Hypothalamus (tissue), 51 donors: ENCODE data around the gene TMEM171.
A peak's percentile ranks its signal among the peaks of the same experiment; 100 is the strongest.

Experiments
- DNase-seq, 51 donors: peaks; one replicate each; lab custom pipeline; 2025; lab: John Stamatoyannopoulos, UW

The TMEM171 gene, protein sequence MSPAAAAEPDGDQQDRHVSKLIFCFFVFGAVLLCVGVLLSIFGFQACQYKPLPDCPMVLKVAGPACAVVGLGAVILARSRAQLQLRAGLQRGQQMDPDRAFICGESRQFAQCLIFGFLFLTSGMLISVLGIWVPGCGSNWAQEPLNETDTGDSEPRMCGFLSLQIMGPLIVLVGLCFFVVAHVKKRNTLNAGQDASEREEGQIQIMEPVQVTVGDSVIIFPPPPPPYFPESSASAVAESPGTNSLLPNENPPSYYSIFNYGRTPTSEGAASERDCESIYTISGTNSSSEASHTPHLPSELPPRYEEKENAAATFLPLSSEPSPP

DNA sequence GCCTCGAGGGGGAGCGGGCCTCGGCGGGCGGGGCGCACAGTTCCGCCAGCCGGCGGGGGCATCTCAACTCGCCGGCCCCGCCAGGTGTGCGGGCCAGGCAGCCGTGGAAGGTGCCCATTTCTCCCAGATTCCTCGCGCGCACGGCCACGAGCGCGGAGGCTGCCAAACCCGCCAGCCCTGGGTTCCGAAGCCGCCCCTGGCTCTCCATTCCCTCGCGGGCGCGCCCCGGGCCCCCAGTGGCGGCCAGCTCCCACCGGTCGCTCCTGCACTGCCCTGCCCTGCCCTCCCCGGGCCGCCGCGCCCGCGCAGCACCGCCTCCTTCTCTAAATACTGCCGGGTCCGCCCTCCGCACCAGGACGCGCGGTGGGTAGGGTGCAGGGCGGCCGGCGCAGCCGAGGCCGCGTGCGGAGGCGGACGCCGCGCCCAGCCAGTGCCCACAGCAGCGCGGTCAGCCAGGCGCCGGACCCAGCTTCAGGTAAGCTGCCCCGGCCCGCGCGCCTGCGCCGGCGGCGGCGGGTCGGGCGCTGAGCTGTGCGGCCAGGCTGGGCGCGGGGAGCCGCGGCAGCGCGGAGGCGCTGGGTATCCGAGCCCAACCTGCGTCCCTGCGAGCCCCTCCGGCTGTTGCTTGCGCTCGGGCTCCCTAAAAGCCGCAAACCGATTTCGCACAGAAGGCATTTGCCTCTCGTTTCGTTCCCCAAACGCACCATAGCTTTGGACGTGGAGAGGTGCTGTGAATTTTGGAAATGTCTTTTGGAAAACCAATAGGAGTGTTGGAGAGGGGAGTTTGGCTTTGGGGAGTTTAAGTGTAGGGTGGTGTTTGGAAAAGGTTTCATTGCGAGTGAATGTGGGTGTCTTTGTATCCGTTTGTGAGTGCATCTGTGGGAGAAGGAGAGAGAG, at the start of gene TMEM171:
TSS of gene TMEM171 (plus strand) at position 354 of the 897 bp plus-strand sequence. CDS start 2,799 bp downstream, outside the sequence.
- DNase-seq, result peak in 19 of 51 donors; percentile 5 to 57 (median 24)

DNA sequence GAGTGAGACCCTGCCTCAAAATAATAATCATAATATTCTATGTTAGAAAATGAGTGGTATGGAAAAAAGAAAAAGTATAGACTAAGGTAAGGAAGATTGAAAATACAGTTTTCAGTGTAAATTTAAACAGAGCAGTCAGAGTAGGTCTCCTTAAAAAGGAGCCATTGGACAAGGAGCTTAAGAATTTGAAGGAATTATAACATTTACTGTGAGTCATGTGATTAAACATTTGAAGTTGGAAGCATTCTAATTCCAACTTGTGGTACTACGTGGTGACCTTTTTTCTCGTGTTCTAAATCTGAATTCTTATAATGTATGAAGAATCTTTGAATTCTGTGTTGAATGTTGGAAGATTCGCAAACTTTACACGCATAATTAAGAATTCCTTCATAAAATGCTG, 39.3 kb upstream of the TMEM171 start:
- DNase-seq, result no peak

DNA sequence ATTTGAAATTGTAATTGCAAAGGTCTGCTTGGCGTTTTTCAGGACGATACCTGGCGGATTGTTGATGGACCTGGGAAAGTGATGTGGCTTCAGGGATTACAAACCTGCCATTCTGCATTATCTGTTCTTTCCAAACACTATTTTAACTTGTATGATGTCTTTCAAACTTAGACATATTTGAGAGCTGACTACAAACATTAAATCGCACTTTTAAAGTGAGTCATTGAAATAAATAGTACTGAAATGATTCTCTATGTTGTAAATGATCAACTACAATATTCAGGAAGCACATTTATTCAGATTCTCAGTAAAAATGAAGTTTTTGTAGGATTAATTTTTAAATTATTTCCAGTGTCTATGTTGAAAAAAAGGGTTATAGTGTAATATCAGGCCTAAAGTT, 32.3 kb upstream of the TMEM171 start:
- DNase-seq, result no peak

DNA sequence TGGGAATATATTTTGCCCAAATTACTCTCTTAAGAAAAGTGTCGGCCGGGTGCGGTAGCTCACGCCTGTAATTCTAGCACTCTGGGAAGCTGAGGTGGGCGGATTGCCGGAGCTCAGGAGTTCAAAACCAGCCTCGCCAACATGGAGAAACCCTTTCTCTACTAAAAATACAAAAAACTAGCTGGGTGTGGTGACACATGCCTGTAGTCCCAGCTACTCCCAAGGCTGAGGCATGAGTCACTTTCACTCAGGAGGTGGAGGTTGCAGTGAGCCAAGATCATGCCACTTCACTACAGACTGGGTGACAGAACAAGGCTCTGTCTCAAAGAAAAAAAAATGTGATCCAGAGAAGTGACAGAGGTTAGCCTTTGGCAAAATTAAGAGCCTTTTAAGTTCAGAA, 26.4 kb upstream of the TMEM171 start:
- DNase-seq, result no peak

DNA sequence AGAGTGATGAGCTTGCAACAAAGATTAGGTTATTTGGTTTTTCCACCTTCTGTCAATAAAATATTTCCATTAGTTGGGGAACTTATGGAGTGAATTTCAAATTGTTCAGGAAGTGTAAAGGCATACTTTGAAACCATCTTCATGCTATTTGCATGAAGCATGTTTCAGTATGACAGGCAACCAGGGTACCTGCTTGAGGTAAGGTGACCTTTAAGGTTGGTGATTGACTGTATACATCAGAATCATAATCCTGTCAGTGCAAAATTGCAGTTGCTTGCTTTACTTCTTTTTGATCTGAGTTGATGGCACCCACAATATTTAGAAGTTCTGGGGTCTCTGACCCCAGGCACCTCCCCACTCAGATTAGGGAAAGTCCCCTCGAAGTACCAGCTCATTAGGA, 26.0 kb upstream of the TMEM171 start:
- no peak for DNase-seq

DNA sequence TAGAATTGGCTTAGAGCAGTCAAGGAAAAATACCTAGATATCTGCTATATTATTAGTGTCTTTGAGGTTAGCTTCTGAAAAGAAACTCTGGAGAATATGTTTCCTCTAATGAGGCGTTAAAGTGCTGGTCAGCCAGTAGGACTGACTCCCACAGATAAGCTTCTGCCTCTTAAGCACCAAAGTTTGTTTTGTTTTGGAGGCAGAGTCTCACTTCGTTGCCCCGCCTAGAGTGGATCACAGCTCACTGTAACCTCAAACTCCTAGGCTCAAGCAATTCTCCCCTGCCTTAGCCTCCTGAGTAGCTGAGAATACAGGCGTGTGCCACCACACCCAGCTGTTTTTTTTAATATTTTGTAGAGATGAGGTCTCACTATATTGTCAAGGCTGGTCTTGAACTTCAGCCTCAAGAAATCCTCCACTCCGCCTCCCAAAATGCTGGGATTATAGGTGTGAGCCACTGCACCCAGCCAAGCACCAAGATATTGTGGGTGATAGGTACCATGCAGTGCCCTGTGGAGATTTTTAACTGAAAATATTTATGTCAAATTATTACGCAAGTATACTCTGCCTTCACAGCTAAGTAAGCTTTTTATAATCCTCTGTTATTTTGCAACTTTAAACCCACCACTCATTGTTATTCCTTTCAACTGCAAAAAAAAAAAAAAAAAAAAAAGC, 24.7 kb upstream of the TMEM171 start:
- DNase-seq, result no peak

DNA sequence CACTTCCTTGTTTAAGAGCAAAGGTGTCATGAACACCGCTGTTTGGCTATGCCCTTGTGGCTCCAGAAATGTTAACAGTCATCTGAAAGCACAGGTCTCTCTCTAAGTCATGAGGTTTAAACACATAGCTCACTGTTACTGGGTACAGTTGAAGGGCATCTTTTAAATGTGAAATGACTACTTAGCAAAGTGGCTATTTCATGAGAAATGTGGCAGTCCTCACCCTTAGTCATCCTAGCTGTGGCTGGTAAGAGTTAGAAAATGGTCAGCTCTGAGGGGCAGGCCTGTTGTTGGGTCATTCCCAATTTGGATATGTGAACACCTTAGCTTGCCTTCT, 24.2 kb upstream of the TMEM171 start:
- no peak for DNase-seq

DNA sequence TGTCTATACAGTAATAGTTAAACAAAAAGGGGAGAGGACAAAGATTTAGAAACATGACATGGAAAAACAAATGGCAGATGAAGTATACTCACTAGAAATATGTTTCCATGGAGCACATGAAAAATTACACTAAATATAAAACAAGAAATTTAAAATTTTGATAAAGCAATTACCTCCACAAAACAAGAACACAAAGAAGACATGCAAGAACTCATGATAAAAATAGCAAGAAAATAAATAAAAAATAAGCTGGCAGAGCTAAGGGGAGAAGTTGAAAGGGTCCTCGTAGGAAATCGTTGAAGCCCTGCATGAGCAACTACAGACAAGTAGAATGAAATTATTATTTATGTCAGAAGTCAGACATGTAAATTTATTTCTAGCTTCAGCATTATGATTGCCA, 22.6 kb upstream of the TMEM171 start:
- DNase-seq, result no peak

DNA sequence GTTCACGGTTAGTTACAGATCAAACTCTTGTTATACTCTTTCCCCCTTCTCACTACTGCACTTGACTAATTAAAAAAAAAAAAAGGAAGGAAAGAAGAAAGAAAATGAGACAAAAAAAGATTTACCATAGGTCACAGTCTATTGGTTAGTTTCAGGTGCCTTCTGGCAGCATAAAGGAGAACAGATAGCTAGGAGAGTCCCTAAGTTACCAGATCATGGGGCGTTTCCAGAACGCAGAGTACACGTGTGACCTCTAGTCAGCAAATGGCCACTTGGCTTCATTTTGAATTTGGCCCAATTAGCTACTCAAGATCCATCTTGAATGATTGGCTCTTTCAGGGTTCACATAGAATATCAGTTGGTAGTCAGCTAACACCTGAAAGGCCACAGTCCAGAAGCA, 20.3 kb upstream of the TMEM171 start:
- DNase-seq, result no peak

DNA sequence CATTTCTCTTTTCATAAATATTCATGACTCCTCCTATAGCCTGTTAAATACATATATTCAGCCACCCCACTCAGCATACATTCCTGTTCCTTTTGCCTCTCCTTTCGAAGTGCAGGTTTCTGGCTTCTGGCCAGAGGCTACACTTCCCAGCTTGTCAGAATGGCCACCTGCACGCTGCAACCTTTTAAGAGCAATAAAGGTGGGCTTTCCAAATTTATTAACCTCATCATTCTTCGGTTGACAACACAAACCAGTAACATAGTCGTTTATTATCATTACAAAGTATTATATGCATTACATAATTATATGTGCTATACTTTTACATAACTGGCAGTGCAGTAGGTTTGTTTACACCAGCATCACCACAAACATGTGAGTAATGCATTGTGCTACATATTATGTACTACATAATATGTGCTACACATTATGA, 16.5 kb upstream of the TMEM171 start:
- DNase-seq, result no peak

DNA sequence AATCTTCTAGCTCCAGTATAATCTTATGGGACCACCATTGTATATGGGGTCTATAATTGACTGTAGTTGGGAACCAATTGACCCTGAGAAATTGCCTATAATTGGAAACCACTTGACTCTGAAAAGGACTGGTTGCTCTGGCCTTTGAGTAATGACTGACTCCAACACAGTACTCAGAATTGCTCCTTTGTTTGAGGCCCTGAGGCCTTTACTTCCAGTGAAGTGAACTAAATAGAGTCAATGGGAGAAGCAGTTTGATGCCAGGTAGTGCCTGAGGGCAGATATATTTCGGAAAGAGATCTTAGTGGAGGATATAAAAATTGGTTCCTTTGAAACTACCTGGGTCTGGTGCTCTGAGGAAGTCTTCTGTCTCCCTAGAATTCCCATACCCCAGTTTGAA, 16.0 kb upstream of the TMEM171 start:
- DNase-seq, result no peak

DNA sequence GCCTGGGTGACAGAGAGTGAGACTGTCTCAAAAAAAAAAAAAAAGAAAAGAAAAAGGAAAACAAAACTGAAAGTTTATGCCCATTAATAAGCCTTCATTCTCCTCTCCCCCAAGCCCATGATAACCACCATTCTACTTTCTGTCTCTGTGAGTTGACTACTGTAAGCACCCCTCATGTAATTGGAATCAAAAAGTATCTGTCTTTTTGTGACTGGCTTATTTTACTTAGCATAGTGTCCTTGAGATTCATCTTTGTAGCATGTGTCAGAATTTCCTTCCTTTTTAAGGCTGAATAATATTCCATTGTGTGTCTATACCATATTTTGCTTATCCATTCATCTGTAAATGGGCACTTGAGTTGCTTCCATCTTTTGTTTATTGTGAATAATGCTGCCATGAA, 14.0 kb upstream of the TMEM171 start:
- DNase-seq, result no peak

DNA sequence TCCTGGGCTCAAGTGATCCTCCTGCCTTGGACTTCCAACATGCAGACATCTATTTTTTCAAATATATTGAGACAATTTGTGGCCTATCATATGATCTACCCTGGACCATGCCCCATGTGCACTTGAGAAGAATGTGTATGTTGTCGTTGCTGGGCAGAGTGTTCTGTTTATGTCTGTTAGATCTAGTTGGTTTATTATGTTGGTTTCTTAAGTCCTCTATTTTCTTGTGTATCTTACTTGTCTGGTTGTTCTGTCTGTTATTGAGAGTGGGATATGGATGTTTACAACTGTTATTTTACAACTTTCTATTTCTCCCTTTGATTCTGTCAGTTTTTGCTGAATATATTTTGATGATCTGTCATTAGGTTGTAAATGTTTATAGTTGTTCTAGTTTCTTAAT, 10.2 kb upstream of the TMEM171 start:
- DNase-seq, result no peak

DNA sequence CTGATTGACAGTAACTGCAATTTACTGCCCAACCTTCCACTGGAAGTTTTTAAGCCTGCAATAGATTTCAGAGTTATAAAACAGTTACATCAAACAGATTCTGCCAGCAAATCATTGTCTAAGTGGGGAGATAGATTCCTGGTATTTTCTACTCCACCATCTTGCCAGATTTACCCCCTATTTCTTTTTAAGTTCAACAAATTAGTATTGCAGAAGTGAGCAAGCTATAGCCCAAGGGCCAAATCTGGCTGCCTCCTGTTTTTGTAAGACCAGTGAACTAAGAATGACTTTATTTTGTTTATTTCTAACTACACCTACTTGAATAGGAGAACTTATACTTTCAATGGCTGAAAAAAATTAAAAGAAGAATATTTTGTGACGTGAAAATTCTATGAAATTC, 8.8 kb upstream of the TMEM171 start:
- DNase-seq, result no peak

DNA sequence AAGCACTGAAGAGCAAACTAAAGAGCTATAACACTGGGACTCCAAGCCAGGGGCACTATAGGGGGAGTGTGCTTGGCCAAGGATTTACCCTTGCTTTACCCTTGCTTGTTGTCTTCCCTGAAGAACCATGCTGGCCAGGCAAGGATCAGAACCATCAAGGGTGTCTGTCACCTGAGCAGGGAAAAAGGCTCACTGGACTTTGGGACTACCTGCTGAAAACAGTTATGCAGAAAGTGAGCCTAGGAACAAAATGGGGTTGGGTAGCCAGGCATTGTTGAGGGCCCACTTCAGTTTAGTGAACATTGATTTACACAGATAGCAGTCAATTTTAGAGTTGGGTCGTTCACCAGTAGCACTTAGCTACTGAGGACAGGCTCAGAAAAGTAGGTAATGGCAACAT, 8.0 kb upstream of the TMEM171 start:
- DNase-seq, result no peak

DNA sequence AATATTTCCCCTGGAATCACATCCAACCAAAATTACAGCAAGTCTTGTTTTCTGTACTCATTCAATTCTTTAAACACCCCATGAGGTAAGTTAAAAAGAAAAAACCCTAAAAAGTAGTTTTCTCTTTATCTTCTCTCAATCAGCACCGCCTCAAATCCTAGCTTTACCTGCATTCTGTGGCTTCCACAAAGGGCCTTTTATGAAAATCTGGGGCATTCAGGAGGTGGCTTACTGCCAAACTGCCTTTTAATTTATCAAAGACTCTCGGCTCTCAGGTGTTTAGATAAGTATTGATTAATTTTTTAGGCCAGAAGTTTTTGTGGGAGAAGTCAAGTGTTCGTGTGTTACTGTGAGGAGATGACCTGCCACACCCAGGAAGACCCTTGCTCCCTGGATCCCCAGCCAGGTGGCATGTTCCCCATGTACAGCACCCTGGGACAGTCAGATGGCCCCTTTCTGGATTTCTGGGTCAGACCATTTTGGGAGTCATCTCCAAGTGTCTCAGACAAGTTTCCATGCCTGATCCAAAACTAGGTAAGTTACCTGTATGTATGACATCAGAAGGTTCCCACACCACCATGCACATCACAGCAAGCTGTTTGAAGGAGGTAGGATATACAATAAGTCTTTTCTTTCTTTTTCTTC, 6.2 kb upstream of the TMEM171 start:
- no peak for DNase-seq

DNA sequence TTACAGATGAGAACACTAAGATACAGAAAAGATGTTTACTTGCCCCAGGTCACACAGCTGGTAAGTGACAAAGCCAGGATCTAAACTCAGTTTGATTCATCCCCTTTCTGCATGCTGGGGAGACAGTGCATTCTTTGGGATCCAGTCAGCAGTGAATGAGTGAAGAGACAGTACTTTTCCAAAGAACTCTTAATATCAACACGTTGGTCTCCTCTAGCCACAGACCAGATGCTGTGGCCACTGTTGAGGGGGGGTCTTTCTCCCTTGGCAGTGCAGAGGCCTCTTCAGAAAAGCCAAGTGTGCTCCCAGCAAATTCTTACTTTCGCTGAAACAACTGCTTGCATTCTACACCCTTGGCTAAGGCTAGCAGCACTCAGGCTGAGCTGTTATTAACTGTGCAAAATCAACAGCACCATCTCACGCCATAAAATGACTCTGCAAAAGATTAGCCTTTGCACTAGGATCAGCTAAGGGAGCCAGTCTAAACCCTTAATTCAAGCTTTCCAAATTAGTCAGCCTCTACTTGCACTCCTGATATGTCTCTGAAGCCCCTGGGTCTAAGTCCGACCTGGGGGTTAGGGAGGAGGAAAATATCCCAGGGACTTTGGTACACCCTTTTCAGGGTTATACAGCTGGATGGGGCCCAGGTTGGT, 4.8 kb upstream of the TMEM171 start:
- no peak for DNase-seq

DNA sequence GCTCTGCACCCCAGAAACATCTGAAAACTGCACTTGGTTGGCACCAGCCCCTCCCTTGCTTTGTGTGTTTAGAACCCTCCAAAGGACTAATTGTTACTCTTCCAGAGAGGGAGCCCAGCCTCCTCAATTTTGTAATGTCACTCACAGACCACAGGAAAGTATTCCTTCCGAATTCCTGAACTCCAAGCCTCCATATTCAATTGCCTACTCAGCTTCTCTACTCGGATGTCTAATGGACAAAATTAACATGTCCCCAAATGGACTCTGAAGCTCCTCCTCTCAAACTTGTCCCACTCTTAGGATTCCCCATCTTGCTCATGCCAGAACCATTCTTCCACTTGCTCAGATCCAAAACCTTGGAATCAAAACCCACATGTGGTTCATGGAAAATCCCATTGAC, 3.9 kb upstream of the TMEM171 start:
- no peak for DNase-seq

DNA sequence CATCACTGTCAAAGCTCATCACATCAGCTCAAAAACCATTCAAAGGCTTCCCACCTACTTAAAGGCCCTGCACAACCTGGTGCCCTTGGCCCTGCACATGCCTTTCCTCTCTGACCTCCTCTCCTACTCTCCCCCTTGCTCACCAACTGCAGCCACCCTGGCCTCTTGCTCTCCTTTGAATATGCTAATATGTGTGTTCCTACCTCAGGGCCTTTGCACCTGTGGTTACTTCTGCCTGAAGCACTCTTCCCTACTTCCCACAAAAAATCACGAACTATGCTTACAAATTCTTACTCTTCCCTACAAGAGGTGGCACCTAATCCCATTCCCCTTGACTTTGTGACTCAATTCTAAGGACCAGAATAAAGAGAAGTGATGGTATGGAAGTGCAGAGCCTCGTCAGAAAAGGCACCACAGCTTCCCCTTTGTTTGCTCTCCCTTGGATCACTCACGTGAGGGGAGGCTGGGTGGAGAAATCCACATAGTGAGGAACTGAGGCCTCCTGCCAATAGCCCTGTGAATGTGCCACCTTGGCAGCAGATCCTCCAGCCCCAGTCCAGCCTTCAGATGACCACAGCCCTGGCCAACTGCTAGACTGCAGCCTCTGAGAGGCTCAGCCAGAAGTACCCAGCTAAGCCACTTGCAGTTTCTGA, 3.2 kb upstream of the TMEM171 start:
- no peak for DNase-seq

DNA sequence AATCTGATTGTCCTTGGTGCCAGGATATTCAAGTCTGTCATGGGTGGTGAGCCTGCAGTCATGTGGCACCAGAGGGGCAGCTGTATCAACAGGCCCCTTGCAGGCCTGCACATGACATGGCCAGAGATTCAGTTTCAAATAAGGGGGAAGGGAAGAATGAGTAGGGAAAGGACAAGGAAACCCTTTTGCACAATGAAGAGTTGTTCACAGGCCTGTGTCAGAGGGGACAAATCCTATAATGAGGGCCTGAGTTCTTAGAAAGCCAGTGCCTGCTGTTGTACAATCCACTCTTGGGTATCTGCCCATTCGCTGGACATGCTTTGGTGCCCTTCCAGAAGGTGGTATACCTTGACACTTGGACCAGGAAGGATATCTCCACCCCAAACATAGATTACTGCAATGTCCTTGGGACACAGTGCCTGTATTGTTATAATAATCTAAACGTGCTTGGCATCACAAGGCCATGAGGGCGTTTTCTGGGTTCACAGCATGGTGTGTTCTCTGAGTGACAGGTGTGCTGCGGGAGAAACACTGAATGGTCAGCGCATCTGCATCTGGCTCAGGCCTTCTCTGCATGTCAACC, 1.9 kb upstream of the TMEM171 start:
- DNase-seq, result peak in 22 of 51 donors; percentile 11 to 79 (median 40)
